Esophagus squamous epithelium (tissue), 5 donors: ENCODE results near the gene CAMTA1. TPM values are rescaled to one million over a fixed set of nuclear protein-coding genes. Genes with fewer than 3 reads are reported as not detected.

ENCODE experiments used
- DNase-seq: peaks from one replicate; lab custom pipeline; 2025; lab: John Stamatoyannopoulos, UW
- H3K27ac ChIP-seq, 4 donors: fragments of 200-600 bp; sonication (generic); one replicate each; pipeline ENCODE4 v1.5.1; 2016 to 2019; ENCODE audit warnings: mild to moderate bottlenecking in 1 of 4
- H3K27me3 ChIP-seq, 4 donors: fragments of 200-600 bp; sonication (generic); 1 replicate in 3 of 4; 2 replicates in 1 of 4; pipeline versions ENCODE4 v1.5.1 to v1.6.0; 2017 to 2021; ENCODE audit warnings: antibody characterized with exemption in 1 of 4
- H3K36me3 ChIP-seq, 3 donors: fragments of 200-600 bp; sonication (generic); one replicate each; pipeline ENCODE4 v1.5.1; 2016 to 2019
- H3K4me1 ChIP-seq, 3 donors: fragments of 200-600 bp; sonication (generic); one replicate each; pipeline ENCODE4 v1.5.1; 2017 to 2019
- H3K4me3 ChIP-seq, 4 donors: fragments of 200-600 bp; sonication (generic); 1 replicate in 3 of 4; 2 replicates in 1 of 4; pipeline ENCODE4 v1.5.1; 2016 to 2019; ENCODE audit warnings: mild to moderate bottlenecking in 2 of 4, moderate library complexity in 1 of 4
- H3K9me3 ChIP-seq, 3 donors: fragments of 200-600 bp; sonication (generic); one replicate each; pipeline ENCODE4 v1.5.1; 2016 to 2019
- POLR2A ChIP-seq, 4 donors: fragments of 450-650 bp; IDR thresholded peaks; one replicate each; pipeline ENCODE4 v1.6.1; 2017; ENCODE audit warnings: antibody characterized with exemption in 4 of 4, mild to moderate bottlenecking in 4 of 4, moderate library complexity in 3 of 4
- WGBS, 2 donors: methylation state at CpG; one replicate each; pipeline ENCODE4 v1.1.5; 2018; 5-methylcytosine and 5-hydroxymethylcytosine counted together
- intact Hi-C: fragments of 100-400 bp; cut with DNase I; formaldehyde crosslinking; loops from one replicate; pipeline ENCODE4 v1.15.0; 2022
- total RNA-seq, 4 donors: library from RNA; depleted of rRNA; stranded (reverse); fragments of >200 nt; gene quantifications; one replicate each; pipeline ENCODE4 v1.1.0, GENCODE V29; 2016
- TF ChIP-seq, protein P1 (sequence below), 6 experiments: fragments of 450-650 bp in 4 of 6; fragments of 200-600 bp in 2 of 6; sonication (generic) in 2 of 6; IDR thresholded peaks; one replicate each; pipeline ENCODE4 v1.5.1; 2016 to 2019; ENCODE audit warnings: antibody characterized with exemption in 6 of 6, mild to moderate bottlenecking in 4 of 6, moderate library complexity in 4 of 6
- donor health status: DM: yes; HTN: yes; CAD: no.

CAMTA1 gene
- total RNA-seq, 4 donors from 2014 or later, result 31.3 to 77.4 (median 45.9) TPM

DNA sequence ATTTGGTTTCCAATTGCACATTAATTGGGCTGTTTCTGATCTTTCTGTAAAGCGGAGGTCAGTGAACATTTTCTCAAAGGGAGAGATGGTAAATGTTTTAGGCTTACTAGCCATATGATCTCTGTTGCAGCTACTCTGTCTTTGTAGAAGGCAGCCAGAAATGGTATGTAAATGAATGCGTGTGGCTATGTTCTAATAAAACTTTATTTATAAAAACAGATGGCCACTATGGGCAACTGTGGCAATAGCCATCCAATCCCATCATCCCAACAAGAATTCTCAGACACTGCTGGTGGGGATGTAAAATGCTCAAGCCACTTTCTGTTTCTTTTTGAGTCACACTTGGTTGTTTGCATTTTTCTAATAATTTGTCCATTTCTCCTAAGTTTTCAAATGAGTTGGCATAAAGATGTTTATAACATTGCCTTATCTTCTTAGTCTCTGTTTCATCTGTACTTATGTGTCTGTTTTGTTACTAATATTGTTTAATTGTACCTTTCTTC is 537.1 kb downstream of the CAMTA1 start:
- no peak for DNase-seq
- H3K4me3 ChIP-seq, result no peak overlapping the region
- intact Hi-C loops, result no loop called here
- H3K27me3 ChIP-seq, result no peaks in the 10 kb centered on the region
- no peaks in the 10 kb centered on the region for H3K4me1 ChIP-seq
- no peak overlapping the region for H3K27ac ChIP-seq
- H3K9me3 ChIP-seq, result no peaks in the 10 kb centered on the region
- no peak for TF ChIP-seq POLR2A (IDR thresholded peaks at IDR 0.05)
- TF ChIP-seq, protein P1, sequence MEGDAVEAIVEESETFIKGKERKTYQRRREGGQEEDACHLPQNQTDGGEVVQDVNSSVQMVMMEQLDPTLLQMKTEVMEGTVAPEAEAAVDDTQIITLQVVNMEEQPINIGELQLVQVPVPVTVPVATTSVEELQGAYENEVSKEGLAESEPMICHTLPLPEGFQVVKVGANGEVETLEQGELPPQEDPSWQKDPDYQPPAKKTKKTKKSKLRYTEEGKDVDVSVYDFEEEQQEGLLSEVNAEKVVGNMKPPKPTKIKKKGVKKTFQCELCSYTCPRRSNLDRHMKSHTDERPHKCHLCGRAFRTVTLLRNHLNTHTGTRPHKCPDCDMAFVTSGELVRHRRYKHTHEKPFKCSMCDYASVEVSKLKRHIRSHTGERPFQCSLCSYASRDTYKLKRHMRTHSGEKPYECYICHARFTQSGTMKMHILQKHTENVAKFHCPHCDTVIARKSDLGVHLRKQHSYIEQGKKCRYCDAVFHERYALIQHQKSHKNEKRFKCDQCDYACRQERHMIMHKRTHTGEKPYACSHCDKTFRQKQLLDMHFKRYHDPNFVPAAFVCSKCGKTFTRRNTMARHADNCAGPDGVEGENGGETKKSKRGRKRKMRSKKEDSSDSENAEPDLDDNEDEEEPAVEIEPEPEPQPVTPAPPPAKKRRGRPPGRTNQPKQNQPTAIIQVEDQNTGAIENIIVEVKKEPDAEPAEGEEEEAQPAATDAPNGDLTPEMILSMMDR (IDR thresholded peaks at IDR 0.05), result no peak
- WGBS, 2 donors, result 94 to 98% methylated on average over 2 of the region's 2 CpGs
- no peaks in the 10 kb centered on the region for H3K36me3 ChIP-seq

DNA sequence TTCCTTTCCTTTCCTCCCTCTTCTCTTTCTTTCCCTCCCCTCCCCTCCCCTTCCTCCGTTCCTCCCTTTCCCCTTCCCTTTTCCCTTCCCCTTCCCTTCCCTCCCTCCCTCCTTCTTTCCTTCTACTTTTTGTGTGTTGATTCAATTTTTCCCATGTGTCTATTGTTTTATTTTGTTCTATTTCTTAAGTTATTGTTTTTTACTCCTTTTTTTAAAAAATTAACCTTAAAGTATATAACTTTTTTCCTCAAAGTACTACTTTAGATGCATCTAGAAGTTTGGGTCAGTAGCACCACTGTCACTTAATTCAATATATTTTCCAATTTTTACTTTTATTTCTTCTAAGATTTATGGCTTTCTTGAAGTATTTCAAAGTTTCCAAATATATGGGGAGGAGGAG is 537.7 kb downstream of the CAMTA1 start:
- no peaks in the 10 kb centered on the region for H3K4me1 ChIP-seq
- H3K27ac ChIP-seq, result no peak overlapping the region
- WGBS, 2 donors, result 67% methylated on average over 1 of the region's 1 CpG; no CpG with 5 or more reads in 1 of the 2 donors
- TF ChIP-seq, protein P1 (IDR thresholded peaks at IDR 0.05), result no peak
- TF ChIP-seq POLR2A (IDR thresholded peaks at IDR 0.05), result no peak
- intact Hi-C loops, result no loop called here
- DNase-seq, result no peak
- H3K27me3 ChIP-seq, result no peaks in the 10 kb centered on the region
- no peak overlapping the region for H3K4me3 ChIP-seq
- no peaks in the 10 kb centered on the region for H3K36me3 ChIP-seq
- no peaks in the 10 kb centered on the region for H3K9me3 ChIP-seq

DNA sequence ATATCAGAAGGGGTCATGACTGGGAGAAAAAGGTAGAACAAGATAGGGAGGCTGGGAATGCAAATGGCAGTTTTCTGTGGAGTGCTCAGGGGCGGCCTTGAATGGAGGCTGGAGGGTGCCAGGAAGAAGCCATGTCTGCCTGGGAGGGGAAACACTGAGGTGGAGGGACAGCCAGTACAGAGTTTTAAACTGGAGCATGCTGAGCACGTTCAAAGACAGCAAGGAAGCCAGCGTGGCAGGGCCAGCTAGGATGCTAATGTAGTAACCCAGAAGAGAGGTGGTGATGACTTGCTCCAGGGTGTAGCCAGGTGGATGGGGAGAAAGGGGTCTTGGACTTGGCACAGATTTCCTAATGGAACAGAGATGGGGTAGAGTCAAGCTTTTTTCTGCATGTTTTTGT is 540.0 kb downstream of the CAMTA1 start:
- WGBS, 2 donors, result 81 to 84% methylated on average over 3 of the region's 3 CpGs
- Histone ChIP-seq H3K4me1 (no peaks in the 10 kb centered on the region), H3K27ac (no peak overlapping the region), H3K4me3 (no peak overlapping the region), H3K9me3 (no peaks in the 10 kb centered on the region), H3K36me3 (no peaks in the 10 kb centered on the region), H3K27me3 (peaks cover 0 to 9% (median 0%) of the 10 kb centered on the region in 4 donors)
- TF ChIP-seq, protein P1 (IDR thresholded peaks at IDR 0.05), result no peak
- TF ChIP-seq POLR2A (IDR thresholded peaks at IDR 0.05), result no peak
- no peak for DNase-seq
- intact Hi-C loops, result no loop called here

DNA sequence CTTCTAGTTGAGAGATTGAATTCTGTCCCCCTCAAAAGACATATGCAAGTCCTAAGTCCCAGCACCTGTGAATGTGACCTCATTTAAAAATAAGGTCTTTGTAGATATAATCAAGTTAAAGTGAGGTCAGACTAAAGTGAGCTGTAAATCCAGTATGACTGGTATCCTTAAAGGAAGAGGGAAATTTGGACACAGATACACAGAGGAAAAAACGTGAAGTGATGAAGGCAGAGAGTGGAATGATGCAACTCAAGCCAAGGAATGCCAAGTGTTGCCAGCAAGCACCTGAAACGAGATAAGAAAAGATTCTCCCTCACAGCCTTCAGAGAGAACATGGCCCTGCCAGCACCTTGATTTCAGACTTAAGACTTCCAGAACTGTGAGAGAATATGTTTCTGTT is 541.1 kb downstream of the CAMTA1 start:
- Histone ChIP-seq H3K4me1 (no peaks in the 10 kb centered on the region), H3K9me3 (no peaks in the 10 kb centered on the region), H3K4me3 (no peak overlapping the region), H3K27me3 (peaks cover 0 to 18% (median 0%) of the 10 kb centered on the region in 4 donors), H3K27ac (no peak overlapping the region), H3K36me3 (no peaks in the 10 kb centered on the region)
- 33 to 50% methylated on average over 2 of the region's 2 CpGs for whole genome bisulfite sequencing, 2 donors
- no peak for DNase-seq
- intact Hi-C loops, result no loop called here
- TF ChIP-seq POLR2A (IDR thresholded peaks at IDR 0.05), result no peak

DNA sequence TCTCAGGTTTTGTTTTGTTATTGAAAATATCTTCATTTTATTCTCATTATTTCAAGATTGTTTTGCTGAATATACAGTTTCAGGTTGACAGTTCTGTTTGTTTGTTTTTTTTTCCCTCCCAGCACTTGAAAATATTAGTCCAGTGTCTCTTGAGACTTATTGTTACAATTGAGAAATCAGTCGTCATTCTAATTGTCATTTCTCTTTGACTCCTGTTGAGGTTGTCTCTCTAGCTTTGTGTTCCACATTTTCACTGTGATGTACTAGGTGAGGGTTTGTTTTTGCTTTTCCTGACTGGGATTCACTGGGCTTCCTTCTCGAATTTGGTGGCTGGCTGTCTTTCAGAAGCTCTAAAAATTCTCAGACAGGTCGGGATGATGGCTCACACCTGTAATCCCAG is 542.6 kb downstream of the CAMTA1 start:
- DNase-seq, result no peak
- intact Hi-C loops, result no loop called here
- no peaks in the 10 kb centered on the region for H3K36me3 ChIP-seq
- peaks cover 0 to 27% (median 0%) of the 10 kb centered on the region in 4 donors for H3K27me3 ChIP-seq
- H3K9me3 ChIP-seq, result no peaks in the 10 kb centered on the region
- H3K4me1 ChIP-seq, result no peaks in the 10 kb centered on the region
- H3K27ac ChIP-seq, result no peak overlapping the region
- TF ChIP-seq, protein P1 (IDR thresholded peaks at IDR 0.05), result no peak
- TF ChIP-seq POLR2A (IDR thresholded peaks at IDR 0.05), result no peak
- no peak overlapping the region for H3K4me3 ChIP-seq
- WGBS, 2 donors, result 52 to 62% methylated on average over 3 of the region's 3 CpGs
